ENCODE measurements around the gene EREG.

DNA sequence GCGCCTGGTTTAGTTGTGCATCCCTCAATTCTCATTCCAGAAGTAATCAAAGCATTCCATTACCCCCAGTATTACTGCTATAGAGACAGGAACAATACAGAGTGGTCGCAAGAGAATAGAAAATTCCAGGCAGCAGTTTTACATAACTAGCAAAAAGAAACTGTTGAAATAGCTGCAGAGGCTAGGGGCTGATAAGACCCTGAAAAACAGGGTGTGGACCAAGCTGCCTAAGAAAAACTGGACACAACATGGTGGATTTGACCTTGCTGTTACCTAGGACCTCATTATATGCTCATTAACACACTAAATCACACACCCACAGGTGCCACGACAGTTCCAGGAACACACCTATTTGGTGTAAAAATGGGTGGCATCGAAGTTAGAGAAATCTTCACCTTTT is 41.3 kb upstream of the EREG start:
- TF ChIP-seq, protein P1, sequence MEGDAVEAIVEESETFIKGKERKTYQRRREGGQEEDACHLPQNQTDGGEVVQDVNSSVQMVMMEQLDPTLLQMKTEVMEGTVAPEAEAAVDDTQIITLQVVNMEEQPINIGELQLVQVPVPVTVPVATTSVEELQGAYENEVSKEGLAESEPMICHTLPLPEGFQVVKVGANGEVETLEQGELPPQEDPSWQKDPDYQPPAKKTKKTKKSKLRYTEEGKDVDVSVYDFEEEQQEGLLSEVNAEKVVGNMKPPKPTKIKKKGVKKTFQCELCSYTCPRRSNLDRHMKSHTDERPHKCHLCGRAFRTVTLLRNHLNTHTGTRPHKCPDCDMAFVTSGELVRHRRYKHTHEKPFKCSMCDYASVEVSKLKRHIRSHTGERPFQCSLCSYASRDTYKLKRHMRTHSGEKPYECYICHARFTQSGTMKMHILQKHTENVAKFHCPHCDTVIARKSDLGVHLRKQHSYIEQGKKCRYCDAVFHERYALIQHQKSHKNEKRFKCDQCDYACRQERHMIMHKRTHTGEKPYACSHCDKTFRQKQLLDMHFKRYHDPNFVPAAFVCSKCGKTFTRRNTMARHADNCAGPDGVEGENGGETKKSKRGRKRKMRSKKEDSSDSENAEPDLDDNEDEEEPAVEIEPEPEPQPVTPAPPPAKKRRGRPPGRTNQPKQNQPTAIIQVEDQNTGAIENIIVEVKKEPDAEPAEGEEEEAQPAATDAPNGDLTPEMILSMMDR (IDR thresholded peaks at IDR 0.05), result no peak
- TF ChIP-seq POLR2A (IDR thresholded peaks at IDR 0.05), result no peak
